Cardiac muscle cell (in vitro differentiated cells and primary cell): ENCODE measurements around the gene SQSTM1. TPM values are rescaled to one million over a fixed set of nuclear protein-coding genes. Genes with fewer than 3 reads are reported as not detected.
A peak's percentile ranks its signal among the peaks of the same experiment; 100 is the strongest.
"Not testable (repeated sequence)": the region's sequence is repeated elsewhere in the genome, so short reads cannot be mapped to it uniquely, and the experiment has no call there.

ENCODE experiments used
- DNase-seq, 2 donors: peaks; one replicate each; pipeline versions ENCODE4 v3.0.0 to v3.0.0-alpha.2; 2010 to 2017; ENCODE audit warnings: low read depth in 1 of 2, low spot score in 1 of 2
- H3K27ac ChIP-seq: fragments of 200-600 bp; sonication (generic); 2 replicates; pipeline ENCODE4 v1.5.1; 2016
- H3K27me3 ChIP-seq: fragments of 200-600 bp; sonication (generic); 2 replicates; pipeline ENCODE4 v1.6.0; 2016; ENCODE audit warnings: control low read depth
- H3K36me3 ChIP-seq: fragments of 200-600 bp; sonication (generic); 2 replicates; pipeline ENCODE4 v1.5.1; 2016; ENCODE audit warnings: control low read depth
- H3K4me1 ChIP-seq: fragments of 200-600 bp; sonication (generic); 2 replicates; pipeline ENCODE4 v1.8.1; 2017; ENCODE audit warnings: low read depth, mild to moderate bottlenecking, mixed run types
- H3K4me3 ChIP-seq: fragments of 200-600 bp; sonication (generic); 2 replicates; pipeline ENCODE4 v1.5.1; 2016; ENCODE audit warnings: mild to moderate bottlenecking
- H3K9me3 ChIP-seq: fragments of 200-600 bp; sonication (generic); 2 replicates; pipeline ENCODE4 v1.5.1; 2017; ENCODE audit warnings: low read depth, mild to moderate bottlenecking, control low read depth
- CTCF ChIP-seq: IDR thresholded peaks from 2 replicates; pipeline ENCODE4 v1.5.1; 2012; ENCODE audit warnings: low read depth, mild to moderate bottlenecking, low read length
- polyA plus RNA-seq: library from polyadenylated mRNA; unstranded; fragments of >200 nt; fragmentation: Nextera tagmentation; extraction: Ambion mirVana; gene quantifications from 2 replicates; pipeline ENCODE4 v1.2.1, GENCODE V29; 2016
- total RNA-seq: library from RNA; depleted of rRNA; stranded (reverse); fragments of >200 nt; gene quantifications from 2 replicates; pipeline ENCODE4 v1.2.3, GENCODE V29; 2016

SQSTM1 gene
- total and polyA plus RNA-seq, 2 experiments from 2014 or later, result 110 to 144 TPM

GRCh38 chr5:179833709-179834070, 13.0 kb downstream of the SQSTM1 start:
- H3K4me3 ChIP-seq, result no peak overlapping the region
- no peak for DNase-seq
- H3K27ac ChIP-seq, result no peak overlapping the region
- no peak for TF ChIP-seq CTCF
- no peaks in the 10 kb centered on the region for H3K27me3 ChIP-seq
- no peaks in the 10 kb centered on the region for H3K4me1 ChIP-seq
- H3K9me3 ChIP-seq, result no peaks in the 10 kb centered on the region
- H3K36me3 ChIP-seq, result peaks cover 52% of the 10 kb centered on the region

GRCh38 chr5:179834120-179834519, 13.4 kb downstream of the SQSTM1 start:
- H3K9me3 ChIP-seq, result no peaks in the 10 kb centered on the region
- no peaks in the 10 kb centered on the region for H3K27me3 ChIP-seq
- no peak for DNase-seq
- no peak overlapping the region for H3K4me3 ChIP-seq
- no peaks in the 10 kb centered on the region for H3K4me1 ChIP-seq
- no peak for TF ChIP-seq CTCF
- peaks cover 51% of the 10 kb centered on the region for H3K36me3 ChIP-seq
- H3K27ac ChIP-seq, result no peak overlapping the region

- H3K9me3 ChIP-seq, DNase-seq, H3K4me3 ChIP-seq, H3K27ac ChIP-seq, H3K4me1 ChIP-seq, H3K27me3 ChIP-seq: not testable (repeated sequence)
- H3K36me3 ChIP-seq, result peaks cover 48% of the 10 kb centered on the region
Observed at GRCh38 chr5:179834871-179835270, 14.2 kb downstream of the SQSTM1 start.

GRCh38 chr5:179836225-179837019, 15.7 kb downstream of the SQSTM1 start:
- H3K4me3 ChIP-seq, result no peak overlapping the region
- DNase-seq, result no peak
- no peaks in the 10 kb centered on the region for H3K27me3 ChIP-seq
- peak overlapping the region; percentile 43 for H3K27ac ChIP-seq
- H3K9me3 ChIP-seq, result no peaks in the 10 kb centered on the region
- no peaks in the 10 kb centered on the region for H3K4me1 ChIP-seq
- H3K36me3 ChIP-seq, result peaks cover 48% of the 10 kb centered on the region
- no peak for TF ChIP-seq CTCF

GRCh38 chr5:179837076-179838011, 16.6 kb downstream of the SQSTM1 start:
- Histone ChIP-seq H3K27ac (peak overlapping the region; percentile 43), H3K36me3 (peaks cover 45% of the 10 kb centered on the region), H3K4me3 (no peak overlapping the region), H3K9me3 (no peaks in the 10 kb centered on the region), H3K4me1 (no peaks in the 10 kb centered on the region), H3K27me3 (no peaks in the 10 kb centered on the region)
- no peak for TF ChIP-seq CTCF
- no peak for DNase-seq
